GM23338 (cell line): ENCODE results near the gene COX4I1. TPM values are rescaled to one million over a fixed set of nuclear protein-coding genes. Genes with fewer than 3 reads are reported as not detected.

Source experiments
- ATAC-seq: fragments of 200-7000 bp; cut with Tn5 transposase; 3 replicates; pipeline ENCODE4 v1.9.1; 2020
- DNase-seq: peaks from one replicate; pipeline ENCODE4 v3.0.0-alpha.2; 2015; ENCODE audit warnings: low spot score
- H2AFZ ChIP-seq: fragments of 200-600 bp; sonication (generic); 2 replicates; pipeline ENCODE4 v1.8.0; 2016; ENCODE audit warnings: antibody characterized with exemption, mild to moderate bottlenecking, moderate library complexity
- H3F3A ChIP-seq: fragments of 200-600 bp; sonication (generic); replicated peaks from 2 replicates; pipeline ENCODE4 v1.8.0; 2017; ENCODE audit warnings: antibody characterized with exemption, mixed run types, low read depth
- H3K27ac ChIP-seq: fragments of 200-600 bp; sonication (generic); 2 replicates; pipeline ENCODE4 v1.6.1; 2016; ENCODE audit warnings: low read depth
- H3K27me3 ChIP-seq: fragments of 200-600 bp; sonication (generic); 2 replicates; pipeline ENCODE4 v1.8.0; 2016; ENCODE audit warnings: mild to moderate bottlenecking, mixed run types, moderate library complexity; ENCODE audit not compliant: insufficient read depth
- H3K36me3 ChIP-seq: fragments of 200-600 bp; sonication (generic); 2 replicates; pipeline ENCODE4 v1.8.0; 2016; ENCODE audit warnings: mild to moderate bottlenecking; ENCODE audit not compliant: insufficient read depth
- H3K4me1 ChIP-seq: fragments of 200-600 bp; sonication (generic); 2 replicates; pipeline ENCODE4 v1.8.0; 2016; ENCODE audit warnings: mild to moderate bottlenecking, moderate library complexity; ENCODE audit not compliant: insufficient read depth
- H3K4me2 ChIP-seq: fragments of 200-600 bp; sonication (generic); 2 replicates; pipeline ENCODE4 v1.7.1; 2017; ENCODE audit warnings: mixed run types
- H3K4me3 ChIP-seq: fragments of 200-600 bp; sonication (generic); 2 replicates; pipeline ENCODE4 v1.6.1; 2016; ENCODE audit warnings: mixed run types
- H3K79me2 ChIP-seq: fragments of 200-600 bp; sonication (generic); replicated peaks from 2 replicates; pipeline ENCODE4 v1.8.0; 2017; ENCODE audit warnings: mild to moderate bottlenecking; ENCODE audit not compliant: insufficient read depth
- H3K9me2 ChIP-seq: fragments of 200-600 bp; sonication (generic); 2 replicates; pipeline ENCODE4 v1.8.0; 2017; ENCODE audit not compliant: insufficient read depth
- H4K20me1 ChIP-seq: fragments of 200-600 bp; sonication (generic); replicated peaks from 2 replicates; pipeline ENCODE4 v1.8.0; 2017; ENCODE audit warnings: mild to moderate bottlenecking; ENCODE audit not compliant: insufficient read depth
- H3K27ac Mint-ChIP-seq: 2 replicates; pipeline ENCODE4 v1.8.0; 2020; ENCODE audit warnings: inconsistent platforms, mild to moderate bottlenecking, moderate library complexity, mixed read lengths
- H3K27me3 Mint-ChIP-seq: 3 replicates; pipeline ENCODE4 v1.8.0; 2022; ENCODE audit warnings: low read depth, mild to moderate bottlenecking, moderate library complexity, mixed read lengths, inconsistent platforms; ENCODE audit not compliant: insufficient read depth, poor library complexity
- H3K36me3 Mint-ChIP-seq: 3 replicates; pipeline ENCODE4 v1.8.0; 2021; ENCODE audit warnings: low read depth, mild to moderate bottlenecking, inconsistent platforms, moderate library complexity, mixed read lengths
- H3K4me1 Mint-ChIP-seq: 3 replicates; pipeline ENCODE4 v1.8.0; 2020; ENCODE audit warnings: mild to moderate bottlenecking, inconsistent platforms, mixed read lengths
- H3K4me3 Mint-ChIP-seq: 3 replicates; pipeline ENCODE4 v1.8.0; 2021; ENCODE audit warnings: moderate library complexity, mild to moderate bottlenecking, inconsistent platforms, mixed read lengths
- H3K9me3 Mint-ChIP-seq: 3 replicates; pipeline ENCODE4 v1.8.0; 2020; ENCODE audit warnings: moderate library complexity, mild to moderate bottlenecking, inconsistent platforms, mixed read lengths
- REST ChIP-seq: IDR thresholded peaks from one replicate; pipeline ENCODE4 v1.6.1; 2018; ENCODE audit warnings: antibody characterized with exemption; ENCODE audit not compliant: unreplicated experiment
- ZNF462 ChIP-seq: fragments of 250-450 bp; sonication (Bioruptor Pico); IDR thresholded peaks from 2 replicates; pipeline ENCODE4 v1.5.0; 2020; ENCODE audit warnings: mild to moderate bottlenecking, moderate library complexity
- polyA plus RNA-seq: library from polyadenylated mRNA; unstranded; fragments of >200 nt; fragmentation: Nextera tagmentation; extraction: Ambion mirVana; gene quantifications from 2 replicates; pipeline ENCODE4 v1.2.1, GENCODE V29; 2016
- total RNA-seq: library from RNA; depleted of rRNA; stranded (reverse); fragments of >200 nt; shearing (Covaris generic); gene quantifications from 2 replicates; pipeline ENCODE4 v1.2.3, GENCODE V29; 2014
- TF ChIP-seq, protein P1 (sequence below), 2 experiments: fragments of 200-600 bp in 1 of 2; sonication (generic) in 1 of 2; conservative IDR thresholded peaks; 2 replicates each; pipeline versions ENCODE4 v1.5.1 to v1.6.1; 2016 to 2017; ENCODE audit warnings: antibody characterized with exemption in 2 of 2, low read depth in 2 of 2, mild to moderate bottlenecking in 2 of 2, moderate library complexity in 1 of 2

The COX4I1 gene
- total and polyA plus RNA-seq, 2 experiments from 2014 or later = 329 to 1,008 TPM

DNA sequence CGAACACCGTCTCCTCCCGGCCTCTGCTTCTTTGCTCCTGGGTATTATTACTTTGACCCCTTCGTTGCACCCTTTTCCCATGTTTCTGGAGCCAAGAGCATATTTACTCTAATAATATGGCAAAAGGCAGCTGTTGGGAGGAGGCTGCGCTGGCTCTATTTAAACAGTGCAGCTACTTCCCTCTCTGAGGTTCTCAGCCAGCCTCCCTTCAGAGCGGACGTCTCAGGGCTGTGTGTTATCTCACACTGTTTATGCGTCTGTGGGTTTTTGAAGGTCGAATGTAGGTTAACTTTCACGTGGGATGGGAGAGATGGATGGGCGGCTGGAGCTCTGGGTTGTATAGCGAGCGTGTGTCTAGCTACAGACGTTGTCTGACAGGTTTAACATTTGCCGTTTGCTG, 45.3 kb downstream of the COX4I1 start (continued):
- no peak for TF ChIP-seq ZNF462 (CRISPR knock-in tag)
- no peak for TF ChIP-seq REST

- H3F3A ChIP-seq = no peaks in the 10 kb centered on the region
- H3K79me2 ChIP-seq = no peaks in the 10 kb centered on the region
- no peaks in the 10 kb centered on the region for H3K36me3 Mint-ChIP-seq
- H3K27ac Mint-ChIP-seq = no peak overlapping the region
- no peak overlapping the region for H3K27ac ChIP-seq
- no peaks in the 10 kb centered on the region for H3K36me3 ChIP-seq
- ATAC-seq (no peak), DNase-seq (no peak)
- no peak overlapping the region for H3K4me2 ChIP-seq
- no peak overlapping the region for H2AFZ ChIP-seq
- H3K27me3 ChIP-seq = no peaks in the 10 kb centered on the region
- no peaks in the 10 kb centered on the region for H4K20me1 ChIP-seq
- no peaks in the 10 kb centered on the region for H3K4me1 ChIP-seq
- no peaks in the 10 kb centered on the region; the same call in 2 of the 3 replicates for H3K4me1 Mint-ChIP-seq
- no peak overlapping the region for H3K4me3 Mint-ChIP-seq
- H3K9me3 Mint-ChIP-seq = no peaks in the 10 kb centered on the region; the same call in 2 of the 3 replicates
- peaks cover 7% of the 10 kb centered on the region for H3K27me3 Mint-ChIP-seq
- no peak overlapping the region for H3K4me3 ChIP-seq
- no peaks in the 10 kb centered on the region for H3K9me2 ChIP-seq
- no peak for TF ChIP-seq ZNF462 (CRISPR knock-in tag)
- TF ChIP-seq, protein P1, sequence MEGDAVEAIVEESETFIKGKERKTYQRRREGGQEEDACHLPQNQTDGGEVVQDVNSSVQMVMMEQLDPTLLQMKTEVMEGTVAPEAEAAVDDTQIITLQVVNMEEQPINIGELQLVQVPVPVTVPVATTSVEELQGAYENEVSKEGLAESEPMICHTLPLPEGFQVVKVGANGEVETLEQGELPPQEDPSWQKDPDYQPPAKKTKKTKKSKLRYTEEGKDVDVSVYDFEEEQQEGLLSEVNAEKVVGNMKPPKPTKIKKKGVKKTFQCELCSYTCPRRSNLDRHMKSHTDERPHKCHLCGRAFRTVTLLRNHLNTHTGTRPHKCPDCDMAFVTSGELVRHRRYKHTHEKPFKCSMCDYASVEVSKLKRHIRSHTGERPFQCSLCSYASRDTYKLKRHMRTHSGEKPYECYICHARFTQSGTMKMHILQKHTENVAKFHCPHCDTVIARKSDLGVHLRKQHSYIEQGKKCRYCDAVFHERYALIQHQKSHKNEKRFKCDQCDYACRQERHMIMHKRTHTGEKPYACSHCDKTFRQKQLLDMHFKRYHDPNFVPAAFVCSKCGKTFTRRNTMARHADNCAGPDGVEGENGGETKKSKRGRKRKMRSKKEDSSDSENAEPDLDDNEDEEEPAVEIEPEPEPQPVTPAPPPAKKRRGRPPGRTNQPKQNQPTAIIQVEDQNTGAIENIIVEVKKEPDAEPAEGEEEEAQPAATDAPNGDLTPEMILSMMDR (conservative IDR thresholded peaks at IDR 0.05; ENCODE audit: low read depth in 2 of 2) = no peak
Measured at GRCh38 chr16:85845266-85845665, 45.8 kb downstream of the COX4I1 start.
